Mammary epithelial cell (primary cell): ENCODE measurements around the gene TIRAP.

ENCODE experiments used
- EZH2 ChIP-seq: IDR thresholded peaks from 2 replicates; pipeline ENCODE4 v1.6.1; 2012; ENCODE audit warnings: low read length, inconsistent platforms, borderline replicate concordance
- TF ChIP-seq, protein P1 (sequence below), 2 donors: IDR thresholded peaks in 1 of 2; conservative IDR thresholded peaks in 1 of 2; 2 replicates each; pipeline ENCODE4 v1.5.1; 2011 to 2012; ENCODE audit warnings: inconsistent platforms in 2 of 2, low read length in 2 of 2, mild to moderate bottlenecking in 2 of 2, control low read depth in 1 of 2, low read depth in 1 of 2; ENCODE audit not compliant: insufficient read depth in 1 of 2; ENCODE audit errors: extremely low read depth in 1 of 2

DNA sequence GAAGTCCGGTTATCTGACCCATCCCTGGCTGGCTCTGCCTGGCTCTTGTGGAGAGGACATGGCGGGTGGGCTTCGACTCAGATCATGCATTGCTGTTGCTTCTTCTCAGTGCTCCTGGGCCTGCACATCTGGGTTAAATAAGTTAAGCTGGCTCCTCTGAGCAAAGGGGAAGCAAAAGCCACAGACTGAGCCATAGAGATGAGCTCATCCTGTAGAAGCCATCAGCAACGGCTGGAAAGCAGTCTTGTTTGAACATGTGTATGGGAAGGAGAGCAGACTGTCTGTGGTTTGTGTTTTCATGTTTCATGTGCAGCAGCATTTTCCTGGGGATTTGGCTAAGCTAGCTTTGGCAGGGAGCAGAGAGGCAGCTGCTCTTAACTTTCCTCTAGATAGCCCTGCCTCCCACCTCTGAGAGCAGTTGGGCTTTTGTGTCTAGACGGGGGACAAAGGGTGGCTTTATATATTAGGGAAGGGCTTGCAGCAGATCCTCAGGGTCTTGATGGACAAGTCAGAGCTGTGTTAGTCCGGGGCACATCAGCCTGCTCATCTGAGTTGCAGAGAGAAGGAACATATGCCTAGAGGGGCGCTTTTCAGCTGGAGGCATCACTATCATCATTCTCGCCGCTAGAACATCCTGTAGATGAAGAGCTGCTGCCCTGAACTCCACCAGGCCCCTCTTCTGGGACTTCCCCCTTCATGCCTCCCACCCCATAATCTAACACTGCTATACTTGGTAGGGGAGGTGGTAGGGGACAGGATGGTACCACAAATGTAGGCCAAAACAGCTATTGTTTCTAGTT, 35.9 kb downstream of the TIRAP start:
- TF ChIP-seq, protein P1, sequence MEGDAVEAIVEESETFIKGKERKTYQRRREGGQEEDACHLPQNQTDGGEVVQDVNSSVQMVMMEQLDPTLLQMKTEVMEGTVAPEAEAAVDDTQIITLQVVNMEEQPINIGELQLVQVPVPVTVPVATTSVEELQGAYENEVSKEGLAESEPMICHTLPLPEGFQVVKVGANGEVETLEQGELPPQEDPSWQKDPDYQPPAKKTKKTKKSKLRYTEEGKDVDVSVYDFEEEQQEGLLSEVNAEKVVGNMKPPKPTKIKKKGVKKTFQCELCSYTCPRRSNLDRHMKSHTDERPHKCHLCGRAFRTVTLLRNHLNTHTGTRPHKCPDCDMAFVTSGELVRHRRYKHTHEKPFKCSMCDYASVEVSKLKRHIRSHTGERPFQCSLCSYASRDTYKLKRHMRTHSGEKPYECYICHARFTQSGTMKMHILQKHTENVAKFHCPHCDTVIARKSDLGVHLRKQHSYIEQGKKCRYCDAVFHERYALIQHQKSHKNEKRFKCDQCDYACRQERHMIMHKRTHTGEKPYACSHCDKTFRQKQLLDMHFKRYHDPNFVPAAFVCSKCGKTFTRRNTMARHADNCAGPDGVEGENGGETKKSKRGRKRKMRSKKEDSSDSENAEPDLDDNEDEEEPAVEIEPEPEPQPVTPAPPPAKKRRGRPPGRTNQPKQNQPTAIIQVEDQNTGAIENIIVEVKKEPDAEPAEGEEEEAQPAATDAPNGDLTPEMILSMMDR (conservative IDR thresholded peaks at IDR 0.05 in 1 of 2, IDR thresholded peaks at IDR 0.05 in 1 of 2; ENCODE audit: extremely low read depth in 1 of 2, insufficient read depth in 1 of 2, low read depth in 1 of 2, low read length in 2 of 2): no peak
- no peak for TF ChIP-seq EZH2
